Stomach smooth muscle (tissue), 2 donors: ENCODE measurements around the gene TMEM263.
"Not testable (repeated sequence)": the region's sequence is repeated elsewhere in the genome, so short reads cannot be mapped to it uniquely, and the experiment has no call there.

Experiments used
- H3K27ac ChIP-seq: one replicate; pipeline ENCODE4 v1.7.0; 2013; ENCODE audit warnings: mild to moderate bottlenecking, low read length, inconsistent platforms
- H3K27me3 ChIP-seq, 2 donors: one replicate each; pipeline ENCODE4 v1.7.0; 2013; ENCODE audit warnings: low read length in 2 of 2; ENCODE audit not compliant: insufficient read depth in 2 of 2, control insufficient read depth in 1 of 2
- H3K36me3 ChIP-seq, 2 donors: one replicate each; pipeline ENCODE4 v1.7.0; 2013; ENCODE audit warnings: low read length in 2 of 2; ENCODE audit not compliant: control insufficient read depth in 2 of 2, insufficient read depth in 2 of 2
- H3K4me1 ChIP-seq: one replicate; pipeline ENCODE4 v1.7.0; 2013; ENCODE audit warnings: low read length; ENCODE audit not compliant: control insufficient read depth, insufficient read depth
- H3K4me3 ChIP-seq, 2 donors: one replicate each; pipeline ENCODE4 v1.7.0; 2013; ENCODE audit warnings: low read length in 2 of 2
- H3K9ac ChIP-seq, 2 donors: one replicate each; pipeline ENCODE4 v1.7.0; 2013; ENCODE audit warnings: low read length in 2 of 2, mild to moderate bottlenecking in 1 of 2
- H3K9me3 ChIP-seq, 2 donors: one replicate each; pipeline ENCODE4 v1.7.0; 2013; ENCODE audit warnings: low read length in 2 of 2; ENCODE audit not compliant: control insufficient read depth in 2 of 2
- donor health status: healthy.
- donor health status: Pancreatic carcinoma.

TMEM263 gene

DNA sequence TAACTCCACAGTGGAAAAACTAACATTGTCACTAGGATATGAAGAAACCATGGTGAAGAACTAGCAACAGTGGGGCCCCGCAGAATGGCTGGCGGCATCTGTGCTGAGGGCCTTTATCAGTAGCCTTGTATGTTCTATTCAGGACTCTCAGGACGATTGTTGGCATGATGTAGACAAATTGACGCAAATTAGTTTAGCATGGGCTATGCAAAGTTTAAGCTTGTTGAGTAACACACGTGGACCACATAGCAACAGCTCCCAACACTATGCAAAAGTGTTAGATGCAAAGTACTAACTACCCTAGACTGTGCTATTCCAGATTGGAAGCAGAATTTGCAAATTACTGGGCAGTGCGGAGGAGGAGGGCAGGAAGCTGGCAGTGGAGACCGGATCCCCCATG lies 38.2 kb upstream of the TMEM263 start:
- peaks cover 0 to 3% of the 10 kb centered on the region in 2 donors for H3K27me3 ChIP-seq
- no peak overlapping the region for H3K9ac ChIP-seq
- no peak overlapping the region for H3K27ac ChIP-seq
- no peaks in the 10 kb centered on the region for H3K4me1 ChIP-seq
- H3K36me3 ChIP-seq, result no peaks in the 10 kb centered on the region
- no peaks in the 10 kb centered on the region for H3K9me3 ChIP-seq
- no peak overlapping the region for H3K4me3 ChIP-seq

DNA sequence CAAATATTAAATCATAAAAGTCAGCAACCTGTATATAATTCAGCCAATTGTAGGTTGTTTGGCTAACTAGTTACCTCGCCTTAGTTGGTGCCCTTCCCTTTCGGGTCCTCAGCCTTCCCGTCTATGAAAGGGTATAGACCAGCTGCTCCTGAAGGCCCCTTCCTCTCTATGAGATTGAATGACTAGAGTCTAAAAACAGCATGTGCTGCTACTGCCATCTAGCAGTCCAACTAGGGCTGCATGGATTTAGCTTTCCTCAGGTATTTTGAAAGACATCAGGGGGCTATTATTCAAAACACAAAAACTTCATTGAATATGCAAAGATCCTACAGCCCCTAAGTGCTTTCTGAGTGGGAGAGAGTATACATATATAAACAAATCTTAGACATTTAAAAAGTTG lies 37.0 kb upstream of the TMEM263 start:
- Histone ChIP-seq H3K27me3 (no peaks in the 10 kb centered on the region), H3K9me3 (no peaks in the 10 kb centered on the region), H3K9ac (no peak overlapping the region), H3K4me1 (no peaks in the 10 kb centered on the region), H3K36me3 (no peaks in the 10 kb centered on the region), H3K27ac (no peak overlapping the region), H3K4me3 (no peak overlapping the region)

DNA sequence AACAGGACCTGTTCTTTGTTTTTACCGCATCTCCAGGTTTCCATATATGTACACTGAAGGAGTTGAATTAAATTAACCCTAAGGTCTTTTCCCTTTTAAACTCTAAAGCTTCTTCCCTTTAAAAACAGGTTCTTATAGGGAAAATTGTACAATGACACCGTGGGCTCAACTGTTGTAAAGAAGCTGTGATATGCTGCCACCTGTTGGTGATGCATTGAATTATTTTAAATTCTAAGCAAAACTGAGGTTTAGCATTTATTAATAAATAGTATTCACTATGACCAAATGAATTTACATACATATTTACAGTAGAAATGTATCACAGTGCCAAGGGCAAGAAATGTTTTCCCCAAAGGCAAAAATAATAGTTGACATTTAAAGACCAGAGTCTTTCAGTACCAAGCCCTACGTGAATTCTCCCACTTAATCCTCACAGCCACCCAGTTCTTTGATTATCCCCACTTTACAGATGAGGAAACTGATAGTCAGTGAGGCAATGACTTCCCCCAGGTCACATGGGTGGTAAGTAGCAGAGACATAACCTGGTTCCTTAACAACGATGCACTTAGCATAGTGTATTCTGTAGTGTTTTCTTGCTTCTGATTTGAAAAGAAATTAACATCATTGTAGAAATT lies 35.7 kb upstream of the TMEM263 start:
- H3K36me3 ChIP-seq, result no peaks in the 10 kb centered on the region
- no peaks in the 10 kb centered on the region for H3K9me3 ChIP-seq
- no peaks in the 10 kb centered on the region for H3K4me1 ChIP-seq
- no peak overlapping the region for H3K27ac ChIP-seq
- no peak overlapping the region for H3K9ac ChIP-seq
- no peak overlapping the region for H3K4me3 ChIP-seq
- H3K27me3 ChIP-seq, result no peaks in the 10 kb centered on the region

DNA sequence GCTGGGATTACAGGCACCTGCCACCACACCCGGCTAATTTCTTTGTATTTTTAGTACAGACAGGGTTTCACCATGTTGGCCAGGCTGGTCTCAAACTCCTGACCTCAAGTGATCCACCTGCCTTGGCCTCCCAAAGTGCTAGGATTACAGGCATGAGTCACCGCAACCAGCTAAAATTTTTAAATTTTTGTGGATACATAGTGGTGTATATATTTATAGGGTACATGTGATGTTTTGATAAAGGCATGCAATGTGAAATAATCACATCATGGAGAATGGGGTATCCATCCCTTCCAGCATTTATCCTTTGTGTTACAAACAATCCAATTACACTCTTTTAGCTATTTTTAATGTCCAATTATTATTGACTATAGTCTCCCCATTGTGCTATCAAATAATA lies 33.7 kb upstream of the TMEM263 start:
- not testable (repeated sequence) for H3K9me3 ChIP-seq, H3K4me3 ChIP-seq, H3K27ac ChIP-seq, H3K36me3 ChIP-seq, H3K27me3 ChIP-seq, H3K9ac ChIP-seq, H3K4me1 ChIP-seq

DNA sequence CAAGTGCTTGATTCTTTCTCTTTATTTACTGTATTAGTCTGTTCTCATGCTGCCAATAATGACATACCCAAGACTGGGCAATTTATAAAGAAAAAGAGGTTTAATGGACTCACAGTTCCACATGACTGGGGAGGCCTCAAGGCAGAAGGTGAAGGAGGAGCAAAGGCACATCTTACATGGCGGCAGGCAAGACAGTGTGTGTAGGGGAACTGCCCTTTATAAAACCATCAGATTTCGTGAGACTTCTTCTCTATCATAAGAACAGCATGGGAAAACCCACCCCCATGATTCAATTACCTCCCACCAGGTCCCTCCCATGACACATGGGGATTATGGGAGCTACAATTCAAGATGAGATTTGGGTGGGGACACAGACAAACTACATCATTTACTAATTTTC lies 32.1 kb upstream of the TMEM263 start:
- H3K36me3 ChIP-seq, H3K4me1 ChIP-seq, H3K27me3 ChIP-seq, H3K9ac ChIP-seq, H3K27ac ChIP-seq, H3K9me3 ChIP-seq, H3K4me3 ChIP-seq: not testable (repeated sequence)

DNA sequence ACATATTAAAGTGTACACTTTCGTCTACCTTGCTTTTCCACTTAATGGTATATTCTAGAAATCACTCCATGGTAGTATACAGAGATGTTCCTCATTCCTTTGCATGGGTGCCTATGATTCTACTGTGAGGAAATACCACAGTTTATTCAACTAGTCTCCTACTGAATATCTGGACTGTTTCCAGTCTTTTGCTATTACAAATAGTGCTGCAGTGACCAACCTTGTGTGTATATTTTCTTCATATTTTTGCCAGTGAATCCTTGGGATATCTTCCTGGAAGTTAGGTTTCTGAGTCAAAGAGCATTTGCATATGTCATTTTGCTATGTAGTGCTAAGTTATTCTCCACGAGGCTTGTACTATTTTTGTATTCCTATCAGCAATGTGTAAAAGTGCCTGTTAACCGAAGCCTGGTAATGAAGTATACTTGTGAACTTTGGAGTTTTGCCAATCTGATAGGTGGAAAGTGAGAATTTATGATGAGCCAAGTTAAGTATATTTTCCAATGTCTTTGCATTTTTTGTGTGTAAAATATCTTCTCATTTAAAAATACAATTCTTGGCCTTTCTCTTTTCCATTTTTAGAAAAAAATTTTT lies 31.3 kb upstream of the TMEM263 start:
- H3K9me3 ChIP-seq, result no peaks in the 10 kb centered on the region
- no peak overlapping the region for H3K4me3 ChIP-seq
- H3K27ac ChIP-seq, result no peak overlapping the region

DNA sequence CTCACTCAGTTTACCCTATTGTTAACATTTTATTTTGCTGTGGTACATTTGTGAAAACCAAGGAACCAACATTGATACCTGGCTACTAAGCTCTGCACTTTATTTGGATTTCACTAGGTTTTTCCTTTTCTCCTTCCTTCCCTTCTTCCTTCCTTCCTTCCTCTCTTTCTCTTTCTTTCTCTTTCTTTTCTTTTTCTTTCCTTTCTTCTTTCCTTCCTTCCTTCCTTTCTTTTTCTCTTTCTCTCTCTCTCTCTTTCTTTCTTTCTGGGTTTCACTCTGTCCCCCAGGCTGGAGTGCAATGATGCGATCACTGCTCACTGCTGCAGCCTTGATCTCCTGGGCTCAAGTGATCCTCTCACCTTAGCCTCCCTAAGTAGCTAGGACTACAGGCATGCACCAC lies 29.1 kb upstream of the TMEM263 start:
- H3K27me3 ChIP-seq, result no peaks in the 10 kb centered on the region
- H3K4me3 ChIP-seq, result no peak overlapping the region
- H3K36me3 ChIP-seq, result no peaks in the 10 kb centered on the region
- no peak overlapping the region for H3K27ac ChIP-seq
- no peak overlapping the region for H3K9ac ChIP-seq
- no peaks in the 10 kb centered on the region for H3K4me1 ChIP-seq
- H3K9me3 ChIP-seq, result no peaks in the 10 kb centered on the region

More for the DNA sequence above, 31.3 kb upstream of the TMEM263 start:
- H3K4me1 ChIP-seq, result no peaks in the 10 kb centered on the region
- H3K36me3 ChIP-seq, result no peaks in the 10 kb centered on the region
- no peaks in the 10 kb centered on the region for H3K27me3 ChIP-seq
- H3K9ac ChIP-seq, result no peak overlapping the region

DNA sequence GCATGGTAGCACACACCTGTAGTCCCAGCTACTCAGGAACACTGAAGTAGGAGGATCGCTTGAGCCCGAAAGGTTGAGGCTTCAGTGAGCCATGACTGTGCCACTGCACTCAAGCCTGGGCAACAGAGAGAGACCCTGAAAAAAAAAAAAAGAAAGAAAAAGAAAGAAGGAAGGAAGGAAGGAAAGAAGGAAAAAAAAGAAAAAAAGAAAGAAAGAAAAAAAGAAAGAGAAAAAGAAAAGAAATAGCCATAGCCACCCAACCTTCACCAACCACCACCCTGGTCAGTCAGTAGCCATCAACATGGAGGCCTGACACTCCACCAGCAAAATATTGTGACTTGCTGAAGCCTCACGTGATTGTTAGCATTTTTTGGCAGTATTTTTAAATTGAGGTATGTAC lies 21.4 kb upstream of the TMEM263 start:
- Histone ChIP-seq H3K9me3 (no peaks in the 10 kb centered on the region), H3K4me1 (no peaks in the 10 kb centered on the region), H3K4me3 (no peak overlapping the region), H3K9ac (no peak overlapping the region), H3K27me3 (no peaks in the 10 kb centered on the region), H3K36me3 (no peaks in the 10 kb centered on the region), H3K27ac (no peak overlapping the region)

DNA sequence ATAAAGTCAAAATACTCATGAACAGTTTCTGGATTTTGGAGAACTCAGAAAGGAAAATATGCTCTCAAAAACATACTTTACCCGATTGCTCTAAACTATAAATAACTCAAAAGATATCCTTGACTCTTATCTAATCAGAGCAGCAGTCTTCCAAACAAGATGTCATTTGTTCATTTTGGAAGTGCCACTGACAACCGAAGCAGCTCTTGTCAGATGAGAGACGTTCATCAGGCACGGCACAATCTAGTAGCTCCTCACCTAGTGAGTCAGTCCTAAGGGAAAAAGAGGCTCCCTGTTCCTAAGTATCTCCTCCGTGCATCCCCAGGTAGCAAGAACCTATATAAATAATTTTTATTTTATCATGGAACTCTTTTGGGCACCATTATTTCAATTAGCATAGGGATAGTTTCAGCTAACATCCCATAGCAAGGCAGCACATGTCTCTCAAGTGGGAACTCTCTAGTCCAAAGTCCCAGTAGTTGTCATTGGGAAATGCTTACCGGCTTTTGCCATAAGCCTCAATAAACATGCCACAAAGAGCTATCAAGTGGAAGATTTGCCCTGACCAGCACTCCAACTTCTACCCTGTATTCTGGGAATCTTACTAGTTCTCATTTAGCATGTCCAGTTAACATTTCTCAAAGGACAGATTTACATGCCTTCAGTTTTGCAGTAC lies 14.1 kb upstream of the TMEM263 start:
- no peaks in the 10 kb centered on the region for H3K9me3 ChIP-seq
- H3K36me3 ChIP-seq, result no peaks in the 10 kb centered on the region
- H3K4me3 ChIP-seq, result no peak overlapping the region
- H3K27ac ChIP-seq, result no peak overlapping the region
- H3K4me1 ChIP-seq, result no peaks in the 10 kb centered on the region
- no peak overlapping the region for H3K9ac ChIP-seq
- H3K27me3 ChIP-seq, result no peaks in the 10 kb centered on the region

DNA sequence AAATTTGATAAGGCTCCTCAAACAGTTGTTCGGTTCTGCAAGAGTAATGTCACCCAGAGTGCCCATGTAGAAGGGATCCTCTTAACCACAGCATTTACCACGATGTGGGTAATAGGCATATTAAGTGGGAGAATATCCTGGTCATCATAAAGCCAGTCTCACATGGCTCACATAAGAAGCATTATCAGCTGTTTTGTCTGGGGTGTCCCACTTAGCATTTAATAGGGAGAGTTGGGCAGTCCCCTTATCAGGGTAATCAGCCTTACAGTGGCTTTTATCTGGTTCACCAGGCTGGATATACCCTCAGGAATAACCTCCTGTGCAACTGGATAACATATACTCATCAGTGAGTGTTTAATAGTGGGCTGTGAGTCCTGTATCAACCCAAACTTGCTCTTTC lies 12.9 kb upstream of the TMEM263 start:
- Histone ChIP-seq H3K4me3 (no peak overlapping the region), H3K9ac (no peak overlapping the region), H3K27me3 (no peaks in the 10 kb centered on the region), H3K27ac (no peak overlapping the region), H3K4me1 (no peaks in the 10 kb centered on the region), H3K9me3 (no peaks in the 10 kb centered on the region), H3K36me3 (no peaks in the 10 kb centered on the region)

DNA sequence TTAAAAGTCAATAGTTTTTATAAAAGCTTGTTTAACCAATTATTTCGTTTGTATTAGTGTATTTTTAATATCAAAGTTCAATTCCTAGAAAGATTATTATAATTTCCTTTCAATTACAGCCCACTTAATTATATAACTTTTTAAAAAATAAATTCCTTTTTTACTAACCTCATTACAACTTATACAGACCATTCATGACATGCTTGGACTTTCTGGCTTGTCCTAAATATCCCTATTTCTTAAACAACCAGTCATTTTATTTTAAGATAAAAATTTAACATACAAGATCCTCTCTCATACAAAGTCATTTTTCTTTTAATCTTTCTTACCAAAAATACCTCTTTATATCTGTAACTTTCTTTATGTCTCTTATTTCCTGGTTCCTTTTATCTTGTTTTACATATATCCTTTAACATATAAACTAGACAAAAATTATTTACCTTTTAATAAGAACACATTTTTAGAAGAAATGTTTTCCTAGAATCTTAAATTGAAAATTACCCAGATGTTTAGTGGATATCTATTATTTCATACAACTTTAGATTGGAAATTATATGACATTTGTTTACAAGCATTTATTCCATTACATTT lies 10.4 kb upstream of the TMEM263 start:
- Histone ChIP-seq H3K36me3 (no peaks in the 10 kb centered on the region), H3K4me3 (no peak overlapping the region), H3K27me3 (no peaks in the 10 kb centered on the region), H3K27ac (no peak overlapping the region), H3K9me3 (no peaks in the 10 kb centered on the region), H3K9ac (no peak overlapping the region), H3K4me1 (no peaks in the 10 kb centered on the region)
